HepG2 (cell line): ENCODE results near the gene CCDC30.

Experiments
- CTCF ChIP-seq: sonication (generic); formaldehyde crosslinking; IDR thresholded peaks from 2 replicates; pipeline ENCODE4 v1.5.0; 2020; ENCODE audit warnings: mild to moderate bottlenecking, missing genetic modification reagents, moderate library complexity
- RAD21 ChIP-seq: fragments of 450-650 bp; formaldehyde crosslinking; IDR thresholded peaks from 2 replicates; pipeline ENCODE4 v1.5.0; 2020; ENCODE audit warnings: mild to moderate bottlenecking
- STAG1 ChIP-seq: sonication (generic); formaldehyde crosslinking; IDR thresholded peaks from 2 replicates; pipeline ENCODE4 v1.4.0; 2020; ENCODE audit warnings: missing genetic modification reagents
- ZNF24 ChIP-seq: fragments of 450-650 bp; IDR thresholded peaks from 2 replicates; pipeline ENCODE4 v1.6.1; 2017; ENCODE audit warnings: antibody characterized with exemption, mild to moderate bottlenecking
- ZNF292 ChIP-seq: sonication (generic); formaldehyde crosslinking; IDR thresholded peaks from 2 replicates; pipeline ENCODE4 v1.8.1; 2022; ENCODE audit warnings: mild to moderate bottlenecking, low read depth, missing genetic modification reagents, borderline replicate concordance

DNA sequence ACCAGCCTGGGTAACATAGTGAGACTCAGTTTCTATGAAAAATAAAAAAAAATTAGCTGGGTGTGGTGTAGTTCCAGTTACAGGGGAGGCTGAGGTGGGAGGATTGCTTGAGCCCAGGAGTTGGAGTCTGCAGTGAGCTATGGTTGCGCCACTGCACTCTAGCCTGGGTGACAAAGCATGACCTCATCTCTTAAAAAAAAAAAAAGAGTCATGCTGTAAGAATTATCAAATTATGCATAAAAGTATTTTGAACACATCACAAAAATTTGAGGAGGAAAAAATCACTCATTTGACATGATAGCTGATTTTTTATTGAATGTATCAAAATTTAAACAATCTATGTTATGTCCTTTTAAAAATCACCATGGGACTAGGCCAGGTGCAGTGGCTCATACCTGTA is 17.8 kb downstream of the CCDC30 start:
- TF ChIP-seq RAD21 (CRISPR knock-in tag): no peak
- no peak for TF ChIP-seq ZNF24
- TF ChIP-seq STAG1 (CRISPR knock-in tag): no peak
- TF ChIP-seq CTCF (CRISPR knock-in tag): no peak
- no peak for TF ChIP-seq ZNF292 (CRISPR knock-in tag)
